ENCODE results near the gene NDUFA3. TPM values are rescaled to one million over a fixed set of nuclear protein-coding genes. Genes with fewer than 3 reads are reported as not detected.

Gene NDUFA3
- total and polyA plus RNA-seq, 2 of the 13 experiments (the other 11 are each of a cell fraction or from before 2014, with no cell fraction given), result 31.6 to 75.4 TPM

DNA sequence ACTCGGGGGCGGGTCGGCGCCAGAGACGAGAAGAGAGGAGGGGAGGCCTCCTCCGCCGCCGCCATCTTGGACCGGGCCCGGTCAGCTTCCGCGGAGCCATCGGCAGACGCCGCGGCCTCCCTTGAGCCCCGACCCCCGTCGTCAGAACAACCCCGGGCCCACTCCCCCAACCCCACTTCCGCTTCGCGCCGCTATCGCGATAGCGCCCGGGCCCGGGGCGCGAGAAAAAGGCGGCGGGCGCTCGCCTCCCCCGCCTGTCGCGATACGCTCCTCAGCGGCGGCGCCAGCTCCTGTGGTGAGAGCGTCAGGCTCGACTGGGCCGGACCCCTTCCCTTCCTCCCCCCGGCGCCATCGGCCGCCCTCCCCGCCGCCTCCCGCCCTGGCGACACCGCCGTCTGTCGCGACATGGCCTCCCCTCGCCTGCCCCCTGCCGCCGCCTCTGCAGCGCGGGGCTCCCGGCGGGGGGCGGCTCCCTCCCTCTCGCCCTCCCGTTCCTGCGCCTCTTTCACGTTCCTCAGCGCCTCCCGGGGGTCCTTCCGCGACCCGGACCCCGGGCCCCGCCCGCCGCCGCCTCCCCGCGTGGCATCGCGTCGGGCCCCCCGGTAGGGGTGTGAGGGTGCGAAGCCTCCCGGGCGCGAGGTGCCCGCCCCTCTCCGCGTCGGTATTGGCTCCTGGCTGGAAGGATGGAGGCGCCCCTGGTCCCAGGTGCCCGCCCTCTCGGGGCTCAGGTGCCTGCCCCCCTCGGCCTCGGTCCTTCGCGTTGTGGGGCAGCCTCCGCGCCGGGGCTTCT lies 35.2 kb downstream of the NDUFA3 start, which contains the start of gene CNOT3 (continued):
- TF ChIP-seq, protein P1, sequence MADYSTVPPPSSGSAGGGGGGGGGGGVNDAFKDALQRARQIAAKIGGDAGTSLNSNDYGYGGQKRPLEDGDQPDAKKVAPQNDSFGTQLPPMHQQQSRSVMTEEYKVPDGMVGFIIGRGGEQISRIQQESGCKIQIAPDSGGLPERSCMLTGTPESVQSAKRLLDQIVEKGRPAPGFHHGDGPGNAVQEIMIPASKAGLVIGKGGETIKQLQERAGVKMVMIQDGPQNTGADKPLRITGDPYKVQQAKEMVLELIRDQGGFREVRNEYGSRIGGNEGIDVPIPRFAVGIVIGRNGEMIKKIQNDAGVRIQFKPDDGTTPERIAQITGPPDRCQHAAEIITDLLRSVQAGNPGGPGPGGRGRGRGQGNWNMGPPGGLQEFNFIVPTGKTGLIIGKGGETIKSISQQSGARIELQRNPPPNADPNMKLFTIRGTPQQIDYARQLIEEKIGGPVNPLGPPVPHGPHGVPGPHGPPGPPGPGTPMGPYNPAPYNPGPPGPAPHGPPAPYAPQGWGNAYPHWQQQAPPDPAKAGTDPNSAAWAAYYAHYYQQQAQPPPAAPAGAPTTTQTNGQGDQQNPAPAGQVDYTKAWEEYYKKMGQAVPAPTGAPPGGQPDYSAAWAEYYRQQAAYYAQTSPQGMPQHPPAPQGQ (CRISPR knock-in tag; IDR thresholded peaks at IDR 0.05; ENCODE audit: borderline replicate concordance), result no peak
- TF ChIP-seq TGIF2 (CRISPR knock-in tag; IDR thresholded peaks at IDR 0.05), result no peak
- no peak for TF ChIP-seq GFI1 (CRISPR knock-in tag; IDR thresholded peaks at IDR 0.05; ENCODE audit: borderline replicate concordance)
- TF ChIP-seq, protein P2, sequence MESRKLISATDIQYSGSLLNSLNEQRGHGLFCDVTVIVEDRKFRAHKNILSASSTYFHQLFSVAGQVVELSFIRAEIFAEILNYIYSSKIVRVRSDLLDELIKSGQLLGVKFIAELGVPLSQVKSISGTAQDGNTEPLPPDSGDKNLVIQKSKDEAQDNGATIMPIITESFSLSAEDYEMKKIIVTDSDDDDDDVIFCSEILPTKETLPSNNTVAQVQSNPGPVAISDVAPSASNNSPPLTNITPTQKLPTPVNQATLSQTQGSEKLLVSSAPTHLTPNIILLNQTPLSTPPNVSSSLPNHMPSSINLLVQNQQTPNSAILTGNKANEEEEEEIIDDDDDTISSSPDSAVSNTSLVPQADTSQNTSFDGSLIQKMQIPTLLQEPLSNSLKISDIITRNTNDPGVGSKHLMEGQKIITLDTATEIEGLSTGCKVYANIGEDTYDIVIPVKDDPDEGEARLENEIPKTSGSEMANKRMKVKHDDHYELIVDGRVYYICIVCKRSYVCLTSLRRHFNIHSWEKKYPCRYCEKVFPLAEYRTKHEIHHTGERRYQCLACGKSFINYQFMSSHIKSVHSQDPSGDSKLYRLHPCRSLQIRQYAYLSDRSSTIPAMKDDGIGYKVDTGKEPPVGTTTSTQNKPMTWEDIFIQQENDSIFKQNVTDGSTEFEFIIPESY (CRISPR knock-in tag; IDR thresholded peaks at IDR 0.05), result no peak
- no peak for TF ChIP-seq ATF7-NPFF (CRISPR knock-in tag; IDR thresholded peaks at IDR 0.05; ENCODE audit: low read depth)
- 0 out of 2 replicates have a peak, but pooled peaks have one; percentile 30 for TF ChIP-seq ZNF605 (CRISPR knock-in tag; IDR thresholded peaks at IDR 0.05)
- TF ChIP-seq RFXANK (CRISPR knock-in tag; IDR thresholded peaks at IDR 0.05), result no peak
- TF ChIP-seq, protein P3, sequence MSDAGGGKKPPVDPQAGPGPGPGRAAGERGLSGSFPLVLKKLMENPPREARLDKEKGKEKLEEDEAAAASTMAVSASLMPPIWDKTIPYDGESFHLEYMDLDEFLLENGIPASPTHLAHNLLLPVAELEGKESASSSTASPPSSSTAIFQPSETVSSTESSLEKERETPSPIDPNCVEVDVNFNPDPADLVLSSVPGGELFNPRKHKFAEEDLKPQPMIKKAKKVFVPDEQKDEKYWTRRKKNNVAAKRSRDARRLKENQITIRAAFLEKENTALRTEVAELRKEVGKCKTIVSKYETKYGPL (CRISPR knock-in tag; IDR thresholded peaks at IDR 0.05), result no peak
- TF ChIP-seq, protein P4, sequence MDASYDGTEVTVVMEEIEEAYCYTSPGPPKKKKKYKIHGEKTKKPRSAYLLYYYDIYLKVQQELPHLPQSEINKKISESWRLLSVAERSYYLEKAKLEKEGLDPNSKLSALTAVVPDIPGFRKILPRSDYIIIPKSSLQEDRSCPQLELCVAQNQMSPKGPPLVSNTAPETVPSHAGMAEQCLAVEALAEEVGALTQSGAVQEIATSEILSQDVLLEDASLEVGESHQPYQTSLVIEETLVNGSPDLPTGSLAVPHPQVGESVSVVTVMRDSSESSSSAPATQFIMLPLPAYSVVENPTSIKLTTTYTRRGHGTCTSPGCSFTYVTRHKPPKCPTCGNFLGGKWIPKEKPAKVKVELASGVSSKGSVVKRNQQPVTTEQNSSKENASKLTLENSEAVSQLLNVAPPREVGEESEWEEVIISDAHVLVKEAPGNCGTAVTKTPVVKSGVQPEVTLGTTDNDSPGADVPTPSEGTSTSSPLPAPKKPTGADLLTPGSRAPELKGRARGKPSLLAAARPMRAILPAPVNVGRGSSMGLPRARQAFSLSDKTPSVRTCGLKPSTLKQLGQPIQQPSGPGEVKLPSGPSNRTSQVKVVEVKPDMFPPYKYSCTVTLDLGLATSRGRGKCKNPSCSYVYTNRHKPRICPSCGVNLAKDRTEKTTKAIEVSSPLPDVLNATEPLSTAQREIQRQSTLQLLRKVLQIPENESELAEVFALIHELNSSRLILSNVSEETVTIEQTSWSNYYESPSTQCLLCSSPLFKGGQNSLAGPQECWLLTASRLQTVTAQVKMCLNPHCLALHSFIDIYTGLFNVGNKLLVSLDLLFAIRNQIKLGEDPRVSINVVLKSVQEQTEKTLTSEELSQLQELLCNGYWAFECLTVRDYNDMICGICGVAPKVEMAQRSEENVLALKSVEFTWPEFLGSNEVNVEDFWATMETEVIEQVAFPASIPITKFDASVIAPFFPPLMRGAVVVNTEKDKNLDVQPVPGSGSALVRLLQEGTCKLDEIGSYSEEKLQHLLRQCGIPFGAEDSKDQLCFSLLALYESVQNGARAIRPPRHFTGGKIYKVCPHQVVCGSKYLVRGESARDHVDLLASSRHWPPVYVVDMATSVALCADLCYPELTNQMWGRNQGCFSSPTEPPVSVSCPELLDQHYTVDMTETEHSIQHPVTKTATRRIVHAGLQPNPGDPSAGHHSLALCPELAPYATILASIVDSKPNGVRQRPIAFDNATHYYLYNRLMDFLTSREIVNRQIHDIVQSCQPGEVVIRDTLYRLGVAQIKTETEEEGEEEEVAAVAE (CRISPR knock-in tag; IDR thresholded peaks at IDR 0.05; ENCODE audit: borderline replicate concordance), result no peak
- peak; percentile 44 for TF ChIP-seq SRSF1 (optimal IDR thresholded peaks at IDR 0.05; ENCODE audit: low read depth, low read length)
- no peak for TF ChIP-seq HMG20A (CRISPR knock-in tag; IDR thresholded peaks at IDR 0.05; ENCODE audit: borderline replicate concordance)
- TF ChIP-seq ZNF768 (CRISPR knock-in tag; IDR thresholded peaks at IDR 0.05), result no peak
- no peak for TF ChIP-seq ZNF121 (CRISPR knock-in tag; IDR thresholded peaks at IDR 0.05)
- no peak for TF ChIP-seq KLF13 (CRISPR knock-in tag; IDR thresholded peaks at IDR 0.05)
- TF ChIP-seq, protein P5, sequence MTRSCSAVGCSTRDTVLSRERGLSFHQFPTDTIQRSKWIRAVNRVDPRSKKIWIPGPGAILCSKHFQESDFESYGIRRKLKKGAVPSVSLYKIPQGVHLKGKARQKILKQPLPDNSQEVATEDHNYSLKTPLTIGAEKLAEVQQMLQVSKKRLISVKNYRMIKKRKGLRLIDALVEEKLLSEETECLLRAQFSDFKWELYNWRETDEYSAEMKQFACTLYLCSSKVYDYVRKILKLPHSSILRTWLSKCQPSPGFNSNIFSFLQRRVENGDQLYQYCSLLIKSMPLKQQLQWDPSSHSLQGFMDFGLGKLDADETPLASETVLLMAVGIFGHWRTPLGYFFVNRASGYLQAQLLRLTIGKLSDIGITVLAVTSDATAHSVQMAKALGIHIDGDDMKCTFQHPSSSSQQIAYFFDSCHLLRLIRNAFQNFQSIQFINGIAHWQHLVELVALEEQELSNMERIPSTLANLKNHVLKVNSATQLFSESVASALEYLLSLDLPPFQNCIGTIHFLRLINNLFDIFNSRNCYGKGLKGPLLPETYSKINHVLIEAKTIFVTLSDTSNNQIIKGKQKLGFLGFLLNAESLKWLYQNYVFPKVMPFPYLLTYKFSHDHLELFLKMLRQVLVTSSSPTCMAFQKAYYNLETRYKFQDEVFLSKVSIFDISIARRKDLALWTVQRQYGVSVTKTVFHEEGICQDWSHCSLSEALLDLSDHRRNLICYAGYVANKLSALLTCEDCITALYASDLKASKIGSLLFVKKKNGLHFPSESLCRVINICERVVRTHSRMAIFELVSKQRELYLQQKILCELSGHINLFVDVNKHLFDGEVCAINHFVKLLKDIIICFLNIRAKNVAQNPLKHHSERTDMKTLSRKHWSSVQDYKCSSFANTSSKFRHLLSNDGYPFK (CRISPR knock-in tag; IDR thresholded peaks at IDR 0.05; ENCODE audit: borderline replicate concordance), result peak; percentile 77; the same call in 1 of the 2 replicates
- no peak for TF ChIP-seq ZNF766 (CRISPR knock-in tag; IDR thresholded peaks at IDR 0.05; ENCODE audit: borderline replicate concordance)
